HFFc6 (cell line): ENCODE data around the gene TAF3. TPM values are rescaled to one million over a fixed set of nuclear protein-coding genes. Genes with fewer than 3 reads are reported as not detected.
A peak's percentile ranks its signal among the peaks of the same experiment; 100 is the strongest.
"Not testable (repeated sequence)": the region's sequence is repeated elsewhere in the genome, so short reads cannot be mapped to it uniquely, and the experiment has no call there.

Source experiments
- DNase-seq: peaks from one replicate; pipeline ENCODE4 v3.0.0-alpha.2; 2018
- H3K27ac Mint-ChIP-seq: 2 replicates; pipeline ENCODE4 v1.8.0; 2020; ENCODE audit warnings: mild to moderate bottlenecking, mixed read lengths
- H3K27me3 Mint-ChIP-seq: 2 replicates; pipeline ENCODE4 v1.8.0; 2021; ENCODE audit warnings: mild to moderate bottlenecking, moderate library complexity, mixed read lengths; ENCODE audit not compliant: insufficient read depth
- H3K36me3 Mint-ChIP-seq: 2 replicates; pipeline ENCODE4 v1.8.0; 2021; ENCODE audit warnings: low read depth, mixed read lengths
- H3K4me1 Mint-ChIP-seq: 2 replicates; pipeline ENCODE4 v1.8.0; 2020; ENCODE audit warnings: low read depth, mixed read lengths
- H3K4me3 Mint-ChIP-seq: 2 replicates; pipeline ENCODE4 v1.8.0; 2020; ENCODE audit warnings: mild to moderate bottlenecking, moderate library complexity, mixed read lengths
- H3K9me3 Mint-ChIP-seq: 2 replicates; pipeline ENCODE4 v1.8.0; 2020; ENCODE audit warnings: mild to moderate bottlenecking, mixed read lengths
- long read RNA-seq: library from polyadenylated mRNA; unstranded; transcript quantifications from one replicate; pipeline ENCODE4 v2.0.0, GENCODE V29; 2019
- total RNA-seq, 6 experiments: library from RNA; stranded (reverse); fragmentation: NEBNext Ultra II Directional; extraction: Animal tissue kit (Norgen Biotek cat#: 25700); gene quantifications; 2 replicates in 1 of 6; 3 replicates in 5 of 6; pipeline ENCODE4 v1.2.3, GENCODE V29; 2021
- TF ChIP-seq, protein P1 (sequence below): fragments of 200-600 bp; sonication (generic); IDR thresholded peaks from 2 replicates; pipeline ENCODE4 v1.5.0; 2021; ENCODE audit warnings: antibody characterized with exemption, mild to moderate bottlenecking

TAF3 gene, protein sequence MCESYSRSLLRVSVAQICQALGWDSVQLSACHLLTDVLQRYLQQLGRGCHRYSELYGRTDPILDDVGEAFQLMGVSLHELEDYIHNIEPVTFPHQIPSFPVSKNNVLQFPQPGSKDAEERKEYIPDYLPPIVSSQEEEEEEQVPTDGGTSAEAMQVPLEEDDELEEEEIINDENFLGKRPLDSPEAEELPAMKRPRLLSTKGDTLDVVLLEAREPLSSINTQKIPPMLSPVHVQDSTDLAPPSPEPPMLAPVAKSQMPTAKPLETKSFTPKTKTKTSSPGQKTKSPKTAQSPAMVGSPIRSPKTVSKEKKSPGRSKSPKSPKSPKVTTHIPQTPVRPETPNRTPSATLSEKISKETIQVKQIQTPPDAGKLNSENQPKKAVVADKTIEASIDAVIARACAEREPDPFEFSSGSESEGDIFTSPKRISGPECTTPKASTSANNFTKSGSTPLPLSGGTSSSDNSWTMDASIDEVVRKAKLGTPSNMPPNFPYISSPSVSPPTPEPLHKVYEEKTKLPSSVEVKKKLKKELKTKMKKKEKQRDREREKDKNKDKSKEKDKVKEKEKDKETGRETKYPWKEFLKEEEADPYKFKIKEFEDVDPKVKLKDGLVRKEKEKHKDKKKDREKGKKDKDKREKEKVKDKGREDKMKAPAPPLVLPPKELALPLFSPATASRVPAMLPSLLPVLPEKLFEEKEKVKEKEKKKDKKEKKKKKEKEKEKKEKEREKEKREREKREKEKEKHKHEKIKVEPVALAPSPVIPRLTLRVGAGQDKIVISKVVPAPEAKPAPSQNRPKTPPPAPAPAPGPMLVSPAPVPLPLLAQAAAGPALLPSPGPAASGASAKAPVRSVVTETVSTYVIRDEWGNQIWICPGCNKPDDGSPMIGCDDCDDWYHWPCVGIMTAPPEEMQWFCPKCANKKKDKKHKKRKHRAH
- total RNA-seq, result 10 to 100 TPM in 2 of 6 experiments, 1 to 10 TPM in 4; 8.1 to 11.3 (median 9.7) TPM
- long read RNA-seq, partial matches to known transcripts, result 13 of 20 reads
- long read RNA-seq, other reads (novel, unspliced or antisense), result 7 of 20 reads

DNA sequence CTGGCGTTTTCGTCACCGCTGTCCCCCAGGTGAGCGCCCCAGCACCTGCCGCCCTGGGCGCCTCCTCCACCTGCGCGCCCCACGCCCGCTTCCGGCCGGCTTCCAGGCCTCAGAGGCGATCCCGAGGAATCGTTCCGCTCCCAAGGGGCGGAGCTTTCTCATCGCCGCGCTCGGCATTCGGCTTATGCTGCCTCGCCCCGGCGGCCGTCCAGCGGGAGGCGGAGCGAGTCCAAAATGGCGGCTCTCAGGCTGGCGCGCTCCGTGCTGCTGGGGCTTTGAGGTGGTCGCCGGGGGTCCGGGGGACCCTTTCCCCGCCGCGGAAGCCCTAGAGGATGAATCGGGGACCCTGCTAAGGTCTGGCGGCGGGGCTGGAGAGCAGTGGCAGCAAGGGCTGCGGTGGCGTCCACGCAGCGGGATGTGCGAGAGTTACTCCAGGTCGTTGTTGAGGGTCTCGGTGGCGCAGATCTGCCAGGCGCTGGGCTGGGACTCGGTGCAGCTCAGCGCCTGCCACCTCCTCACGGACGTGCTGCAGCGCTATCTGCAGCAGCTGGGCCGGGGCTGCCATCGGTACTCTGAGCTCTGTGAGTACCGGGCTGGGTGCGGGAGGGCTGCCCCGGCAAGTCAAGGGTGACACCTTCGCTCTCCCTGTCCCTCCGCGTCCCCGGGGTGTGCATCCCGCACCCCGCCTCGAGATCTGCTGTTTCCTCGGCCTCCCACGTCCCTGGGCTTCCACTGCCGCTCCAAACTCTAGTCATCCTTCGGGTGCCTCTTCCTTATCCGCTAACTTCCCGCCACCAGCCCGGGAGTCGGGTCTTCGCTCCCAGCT lies at the start of gene TAF3:
Gene TAF3 (plus strand): TSS at position 211 of the 826 bp plus-strand sequence. CDS start 205 bp downstream, at position 416.
- peak within 1 kb of the TSS; percentile 77 for H3K27ac Mint-ChIP-seq
- DNase-seq, result peak; percentile 83
- H3K9me3 Mint-ChIP-seq, result no peaks in the 10 kb centered on the region
- H3K27me3 Mint-ChIP-seq, result peaks cover 6% of the 10 kb centered on the region
- peak within 1 kb of the TSS; percentile 98 for H3K4me3 Mint-ChIP-seq
- TF ChIP-seq, protein P1, sequence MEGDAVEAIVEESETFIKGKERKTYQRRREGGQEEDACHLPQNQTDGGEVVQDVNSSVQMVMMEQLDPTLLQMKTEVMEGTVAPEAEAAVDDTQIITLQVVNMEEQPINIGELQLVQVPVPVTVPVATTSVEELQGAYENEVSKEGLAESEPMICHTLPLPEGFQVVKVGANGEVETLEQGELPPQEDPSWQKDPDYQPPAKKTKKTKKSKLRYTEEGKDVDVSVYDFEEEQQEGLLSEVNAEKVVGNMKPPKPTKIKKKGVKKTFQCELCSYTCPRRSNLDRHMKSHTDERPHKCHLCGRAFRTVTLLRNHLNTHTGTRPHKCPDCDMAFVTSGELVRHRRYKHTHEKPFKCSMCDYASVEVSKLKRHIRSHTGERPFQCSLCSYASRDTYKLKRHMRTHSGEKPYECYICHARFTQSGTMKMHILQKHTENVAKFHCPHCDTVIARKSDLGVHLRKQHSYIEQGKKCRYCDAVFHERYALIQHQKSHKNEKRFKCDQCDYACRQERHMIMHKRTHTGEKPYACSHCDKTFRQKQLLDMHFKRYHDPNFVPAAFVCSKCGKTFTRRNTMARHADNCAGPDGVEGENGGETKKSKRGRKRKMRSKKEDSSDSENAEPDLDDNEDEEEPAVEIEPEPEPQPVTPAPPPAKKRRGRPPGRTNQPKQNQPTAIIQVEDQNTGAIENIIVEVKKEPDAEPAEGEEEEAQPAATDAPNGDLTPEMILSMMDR, result no peak
- peaks cover 23% of the 10 kb centered on the region for H3K4me1 Mint-ChIP-seq
- H3K36me3 Mint-ChIP-seq, result no peaks in the 10 kb centered on the region; the same call in 1 of the 2 replicates

- H3K4me1 Mint-ChIP-seq, result no peaks in the 10 kb centered on the region; the same call in 1 of the 2 replicates
- no peak for DNase-seq
- H3K27ac Mint-ChIP-seq, result no peak overlapping the region
- no peak overlapping the region for H3K4me3 Mint-ChIP-seq
- peaks cover 27% of the 10 kb centered on the region for H3K36me3 Mint-ChIP-seq
- H3K27me3 Mint-ChIP-seq, result no peaks in the 10 kb centered on the region
- TF ChIP-seq, protein P1, result no peak
- H3K9me3 Mint-ChIP-seq, result no peaks in the 10 kb centered on the region
These were observed 44.2 kb upstream of the TAF3 start for GRCh38 chr10:7773845-7774801.

GRCh38 chr10:7776777-7777176 lies 41.5 kb upstream of the TAF3 start:
- Mint-ChIP-seq H3K27me3 (no peaks in the 10 kb centered on the region), H3K9me3 (no peaks in the 10 kb centered on the region), H3K4me3 (no peak overlapping the region), H3K27ac (no peak overlapping the region), H3K4me1 (peaks cover 5% of the 10 kb centered on the region), H3K36me3 (peaks cover 24% of the 10 kb centered on the region)
- TF ChIP-seq, protein P1, result no peak
- DNase-seq, result no peak

DNA sequence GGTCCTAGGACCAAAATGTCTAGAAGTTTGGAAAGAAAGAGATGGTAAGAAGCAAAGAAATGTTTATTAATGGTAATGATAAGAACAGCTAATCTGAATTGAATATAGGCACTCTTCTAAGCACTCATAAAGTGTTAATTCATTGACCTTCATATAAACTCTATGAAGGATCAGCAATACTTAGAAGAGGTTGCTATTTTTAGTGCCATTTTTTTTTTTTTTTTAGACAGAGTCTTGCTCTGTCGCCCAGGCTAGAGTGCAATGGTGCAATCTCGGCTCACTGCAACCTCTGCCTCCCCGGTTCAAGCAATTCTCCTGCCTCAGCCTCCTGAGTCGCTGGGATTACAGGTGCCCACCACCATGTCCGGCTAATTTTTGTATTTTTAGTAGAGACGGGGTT lies 36.1 kb upstream of the TAF3 start:
- not testable (repeated sequence) for H3K27ac Mint-ChIP-seq, DNase-seq, H3K4me3 Mint-ChIP-seq, H3K9me3 Mint-ChIP-seq, H3K27me3 Mint-ChIP-seq
- Mint-ChIP-seq H3K36me3 (peaks cover 19% of the 10 kb centered on the region), H3K4me1 (peaks cover 14% of the 10 kb centered on the region; the same call in 1 of the 2 replicates)

- Mint-ChIP-seq H3K4me3 (no peak overlapping the region), H3K27ac (no peak overlapping the region), H3K4me1 (peaks cover 31% of the 10 kb centered on the region), H3K9me3 (no peaks in the 10 kb centered on the region), H3K36me3 (peaks cover 14% of the 10 kb centered on the region), H3K27me3 (no peaks in the 10 kb centered on the region)
- no peak for DNase-seq
- TF ChIP-seq, protein P1, result no peak
These were observed 31.9 kb upstream of the TAF3 start for GRCh38 chr10:7786430-7786829.
